ENCODE results near the gene BACE2.
"Not testable (repeated sequence)": the region's sequence is repeated elsewhere in the genome, so short reads cannot be mapped to it uniquely, and the experiment has no call there.

The BACE2 gene

DNA sequence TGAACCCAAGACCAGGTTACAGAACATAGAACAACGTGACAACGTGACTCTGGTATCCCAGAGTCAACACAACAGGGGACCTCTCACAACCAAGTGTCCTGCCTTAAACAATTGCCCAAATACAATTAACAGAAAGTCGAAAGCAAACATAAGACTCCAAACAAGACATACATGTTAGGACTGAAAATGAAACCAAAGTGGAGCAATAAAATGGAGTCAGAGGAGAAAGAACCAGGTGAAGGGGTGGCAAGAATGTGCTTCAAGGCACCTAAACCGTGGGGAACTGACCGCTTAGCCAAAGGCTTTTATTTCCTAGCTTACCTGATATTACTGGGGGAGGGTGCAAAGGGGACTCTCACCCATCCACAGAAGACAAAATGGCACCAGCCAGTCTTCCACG, 17.8 kb downstream of the BACE2 start:
- DNase-seq (ENCODE audit: low read depth, low spot score): no peak

- no peak for DNase-seq (ENCODE audit: low read depth, low spot score)
Observed at GRCh38 chr21:41186755-41187536, 19.0 kb downstream of the BACE2 start.

DNA sequence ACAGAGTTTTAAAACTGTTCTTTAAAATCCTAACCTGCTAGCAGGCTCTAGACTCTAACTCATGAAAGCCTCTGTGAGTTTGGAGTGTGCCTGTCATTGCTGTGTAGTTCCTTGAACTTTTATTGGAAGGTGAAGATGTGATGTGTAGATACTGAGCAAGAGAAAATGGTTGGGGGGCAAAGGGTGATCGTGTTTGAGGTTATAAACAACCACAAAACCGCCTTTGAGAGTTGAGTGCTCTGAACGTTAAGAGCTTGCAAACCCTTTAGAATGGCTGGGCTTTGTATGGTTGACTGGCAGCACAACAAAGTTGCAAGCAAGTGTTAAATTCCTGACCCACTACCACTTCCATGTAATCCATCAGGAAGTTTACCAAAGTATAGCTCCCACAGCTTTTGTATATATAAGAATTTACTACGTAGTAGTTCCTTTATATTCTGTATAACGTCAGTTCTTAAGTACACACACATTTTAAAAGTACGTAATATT, 19.6 kb downstream of the BACE2 start:
- no peak for DNase-seq (ENCODE audit: low read depth, low spot score)

GRCh38 chr21:41188486-41189149, 20.7 kb downstream of the BACE2 start:
- DNase-seq (ENCODE audit: low read depth, low spot score): no peak

DNA sequence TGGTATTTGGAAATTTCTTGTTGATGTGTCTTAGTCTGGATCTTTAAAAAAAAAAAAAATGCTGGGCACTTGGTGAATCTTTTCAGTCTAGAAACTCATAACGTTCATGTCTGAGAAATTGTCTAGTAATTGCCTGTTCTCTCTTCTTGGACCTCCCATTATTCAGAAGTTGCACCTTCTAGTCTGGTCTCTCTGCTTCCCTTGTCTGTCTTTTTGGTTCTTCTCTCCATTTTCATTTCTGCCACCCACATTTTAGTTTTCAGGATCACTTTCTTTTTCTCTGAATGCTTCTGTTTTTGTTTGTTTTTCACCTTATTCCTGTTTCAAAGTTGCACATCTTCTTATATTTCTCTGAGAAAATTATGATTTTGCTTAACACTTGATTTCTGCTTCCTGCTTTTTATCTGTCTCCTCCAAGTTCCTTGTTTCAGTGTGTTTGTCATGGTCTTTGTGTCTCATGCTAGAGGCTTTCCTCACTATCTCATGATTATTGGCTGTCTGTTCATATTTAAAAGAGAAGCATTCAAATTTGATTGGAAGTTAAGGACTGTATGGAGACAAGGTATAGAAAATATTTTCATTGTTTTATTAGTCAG, 21.3 kb downstream of the BACE2 start:
- DNase-seq (ENCODE audit: low read depth, low spot score): no peak

DNA sequence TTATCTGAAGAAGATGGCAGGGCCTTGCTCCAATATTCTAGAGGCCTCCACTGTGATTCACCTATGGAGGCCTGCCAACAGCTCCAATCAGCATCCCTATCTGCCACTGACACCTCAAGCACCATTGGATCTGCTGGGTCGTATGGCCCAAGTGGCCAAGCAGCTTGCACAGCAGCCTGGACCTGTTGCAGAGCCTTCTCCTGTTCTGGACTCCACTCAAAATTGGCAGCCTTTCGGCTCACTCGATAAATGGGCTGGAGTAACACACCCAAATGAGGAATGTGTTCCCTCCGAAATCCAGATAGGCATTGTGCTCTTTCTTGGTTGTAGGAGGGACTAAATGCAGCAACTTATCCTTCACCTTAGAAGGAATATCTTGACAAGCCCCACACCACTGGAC, 24.6 kb downstream of the BACE2 start:
- not testable (repeated sequence) for DNase-seq (ENCODE audit: low read depth, low spot score)

DNA sequence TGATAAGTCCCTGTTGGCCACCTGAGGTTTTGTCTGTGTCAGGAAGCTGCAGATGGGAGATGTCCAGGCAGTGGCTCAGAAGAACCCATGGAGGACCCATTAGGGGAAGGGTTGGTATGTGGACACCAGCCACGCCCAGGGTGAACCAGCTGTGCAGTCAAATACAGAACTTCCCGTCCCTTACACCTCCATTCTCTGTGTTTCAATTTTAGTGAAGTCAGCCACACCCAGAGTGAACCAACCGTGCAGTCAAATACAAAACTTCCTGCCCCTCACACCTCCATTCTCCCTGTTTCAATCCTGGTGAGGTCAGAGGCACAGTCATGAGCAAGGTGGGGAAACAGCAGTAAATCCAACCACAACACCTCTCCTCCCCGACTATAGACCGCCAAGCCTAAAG, 27.4 kb downstream of the BACE2 start:
- no peak for DNase-seq (ENCODE audit: low read depth, low spot score)

GRCh38 chr21:41196993-41197392, 29.0 kb downstream of the BACE2 start:
- no peak for DNase-seq (ENCODE audit: low read depth, low spot score)

DNA sequence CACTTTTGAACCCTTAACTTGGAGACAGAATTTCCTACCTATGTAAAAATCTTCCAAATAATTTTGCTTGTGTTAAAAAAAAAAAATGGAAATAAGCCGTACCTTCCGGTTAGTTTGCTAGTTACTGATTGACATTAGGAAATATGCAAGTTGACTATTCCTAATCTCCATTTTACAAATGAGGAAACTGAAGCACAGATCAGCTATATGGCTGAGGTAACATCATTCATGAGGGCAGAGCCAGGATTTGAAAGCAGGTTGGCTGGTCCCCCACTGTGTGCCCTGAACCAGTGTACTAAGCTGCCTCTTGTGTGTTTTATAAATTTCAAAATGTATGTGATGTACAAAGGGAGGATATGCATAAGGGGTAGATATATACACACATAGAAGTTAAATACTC, 29.6 kb downstream of the BACE2 start:
- no peak for DNase-seq (ENCODE audit: low read depth, low spot score)

DNA sequence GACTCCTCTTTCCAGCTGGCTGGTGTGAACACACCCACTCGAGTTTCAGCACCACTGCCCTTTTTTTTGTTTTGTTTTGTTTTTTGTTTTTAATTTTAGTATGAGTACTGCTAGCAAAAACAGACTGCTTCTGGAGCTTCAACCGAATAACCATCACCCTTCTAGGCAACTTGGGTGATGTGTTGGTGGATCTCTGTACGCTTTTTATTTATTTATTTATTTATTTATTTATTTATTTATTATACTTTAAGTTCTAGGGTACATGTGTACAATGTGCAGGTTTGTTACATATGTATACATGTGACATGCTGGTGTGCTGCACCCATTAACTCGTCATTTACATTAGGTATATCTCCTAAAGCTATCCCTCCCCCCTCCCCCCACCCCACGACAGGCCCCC, 30.7 kb downstream of the BACE2 start:
- DNase-seq (ENCODE audit: low read depth, low spot score): not testable (repeated sequence)

- DNase-seq (ENCODE audit: low read depth, low spot score): no peak
Observed at GRCh38 chr21:41199123-41199522, 31.2 kb downstream of the BACE2 start.

GRCh38 chr21:41199588-41199987, 31.6 kb downstream of the BACE2 start:
- DNase-seq (ENCODE audit: low read depth, low spot score): no peak

- DNase-seq (ENCODE audit: low read depth, low spot score): no peak
Observed at GRCh38 chr21:41201385-41201784, 33.4 kb downstream of the BACE2 start.

DNA sequence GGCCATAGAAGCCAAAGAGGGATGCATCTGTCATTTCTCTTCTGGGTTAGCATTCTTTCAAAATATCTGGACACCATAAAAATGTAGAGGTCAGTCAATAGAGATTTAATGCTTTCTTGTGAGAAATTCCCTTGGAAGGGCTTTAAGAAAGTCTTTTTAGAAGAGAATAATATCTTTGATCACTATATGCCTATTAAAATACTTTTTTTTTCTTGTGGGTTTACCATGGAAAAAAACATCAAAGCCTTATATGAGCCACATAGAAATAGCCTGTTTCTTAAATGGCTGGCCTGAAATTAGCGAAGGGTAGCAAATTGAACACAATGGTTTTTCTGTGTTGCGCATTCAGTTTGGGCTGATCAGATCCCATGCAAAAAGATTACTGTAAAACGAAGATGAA, 36.8 kb downstream of the BACE2 start:
- no peak for DNase-seq (ENCODE audit: low read depth, low spot score)

DNA sequence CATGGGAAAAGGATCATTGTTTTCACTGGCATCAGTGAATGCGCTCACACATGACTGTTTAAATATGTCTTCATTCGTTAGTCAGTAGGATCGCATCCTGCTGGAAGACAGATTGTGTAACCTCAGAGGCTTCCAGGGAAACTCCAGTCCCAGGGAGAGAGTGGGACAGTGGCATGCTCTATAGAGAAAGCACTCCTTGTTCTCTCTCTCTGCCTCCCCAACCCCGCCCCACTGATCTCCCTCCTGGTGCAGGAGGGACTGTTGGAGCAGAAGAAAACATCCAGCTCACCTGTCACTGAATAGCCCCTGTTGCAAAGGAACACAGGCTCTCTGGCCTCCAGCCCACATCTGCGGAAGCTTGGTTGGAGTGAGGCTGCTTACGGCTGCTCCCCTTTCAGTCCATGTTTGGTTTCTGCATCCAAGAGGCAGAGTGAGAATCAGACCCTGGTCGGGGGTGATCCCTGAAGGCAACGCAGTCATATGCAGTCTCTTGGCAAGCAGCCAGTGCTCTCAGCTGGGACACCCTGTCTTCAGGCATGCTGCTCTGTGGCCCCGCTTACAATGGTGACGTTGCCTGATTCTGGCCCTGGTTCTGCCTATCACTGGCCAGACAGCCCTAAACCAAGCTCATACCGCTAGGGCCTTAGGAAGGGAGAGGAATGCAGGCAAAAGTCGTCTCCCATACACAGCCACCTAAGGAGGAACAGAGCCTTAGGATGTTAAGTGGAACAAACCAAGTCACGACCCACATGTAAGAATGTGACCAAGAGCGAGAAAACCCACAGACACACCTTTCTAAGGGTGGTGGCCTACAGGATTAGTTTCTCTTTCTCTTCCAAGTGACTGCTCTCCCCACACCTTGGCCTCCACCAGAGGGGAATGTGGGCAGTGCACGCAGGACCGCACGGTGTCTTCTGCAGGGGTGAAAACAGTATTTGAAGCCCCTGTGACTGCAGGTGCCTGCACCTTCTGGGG, 39.7 kb downstream of the BACE2 start:
- no peak for DNase-seq (ENCODE audit: low read depth, low spot score)

DNA sequence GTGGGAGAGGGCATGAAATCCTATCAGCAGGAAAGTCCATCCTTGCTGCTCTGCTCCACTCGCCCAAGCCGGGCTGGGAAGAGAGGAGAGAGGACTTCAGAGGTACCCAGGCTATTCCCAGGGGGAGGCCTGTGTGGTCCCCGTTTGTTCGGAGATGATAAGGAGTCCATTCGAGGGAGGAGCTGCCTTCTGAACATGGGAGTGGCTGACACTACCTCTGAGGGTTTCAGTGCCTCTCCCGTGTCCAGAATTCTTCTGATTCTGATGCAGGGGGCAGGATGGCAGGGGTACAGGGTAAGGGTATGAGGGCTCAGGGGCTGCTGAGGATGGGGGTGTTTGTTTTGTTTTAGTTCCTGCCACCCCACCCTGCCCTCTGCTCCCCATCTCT, 40.4 kb downstream of the BACE2 start:
- no peak for DNase-seq (ENCODE audit: low read depth, low spot score)

GRCh38 chr21:41209016-41209619, 41.2 kb downstream of the BACE2 start:
- DNase-seq (ENCODE audit: low read depth, low spot score): no peak

DNA sequence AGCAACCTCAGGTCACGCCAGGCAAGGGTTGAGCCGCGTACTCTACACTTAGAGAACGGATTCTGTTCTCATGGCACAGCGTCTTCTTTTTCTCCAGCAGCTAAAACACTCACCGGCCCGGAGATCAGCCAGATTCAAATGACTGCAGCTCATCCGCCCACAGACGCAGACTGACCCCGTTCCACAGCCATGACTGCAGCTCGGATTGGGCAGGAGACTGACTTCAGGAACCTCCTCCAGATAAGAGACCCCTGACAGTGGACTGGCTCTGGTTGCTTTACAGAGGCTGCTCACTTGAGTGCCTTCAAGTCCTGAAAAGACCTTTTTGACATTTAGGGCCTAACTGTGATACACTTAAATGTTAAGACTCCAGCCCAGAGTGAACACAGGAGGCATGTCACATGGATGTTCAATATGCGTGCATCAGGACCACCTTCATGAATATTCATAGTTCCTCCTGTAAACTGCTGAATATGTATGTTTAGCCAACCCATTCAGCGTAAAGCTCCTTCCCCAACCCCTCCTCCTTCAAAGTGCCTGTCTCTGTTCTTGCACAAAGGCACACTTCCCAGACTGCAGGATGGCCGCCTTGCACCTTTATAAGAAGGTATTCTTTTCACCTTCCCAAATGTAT, 42.6 kb downstream of the BACE2 start:
- no peak for DNase-seq (ENCODE audit: low read depth, low spot score)

DNA sequence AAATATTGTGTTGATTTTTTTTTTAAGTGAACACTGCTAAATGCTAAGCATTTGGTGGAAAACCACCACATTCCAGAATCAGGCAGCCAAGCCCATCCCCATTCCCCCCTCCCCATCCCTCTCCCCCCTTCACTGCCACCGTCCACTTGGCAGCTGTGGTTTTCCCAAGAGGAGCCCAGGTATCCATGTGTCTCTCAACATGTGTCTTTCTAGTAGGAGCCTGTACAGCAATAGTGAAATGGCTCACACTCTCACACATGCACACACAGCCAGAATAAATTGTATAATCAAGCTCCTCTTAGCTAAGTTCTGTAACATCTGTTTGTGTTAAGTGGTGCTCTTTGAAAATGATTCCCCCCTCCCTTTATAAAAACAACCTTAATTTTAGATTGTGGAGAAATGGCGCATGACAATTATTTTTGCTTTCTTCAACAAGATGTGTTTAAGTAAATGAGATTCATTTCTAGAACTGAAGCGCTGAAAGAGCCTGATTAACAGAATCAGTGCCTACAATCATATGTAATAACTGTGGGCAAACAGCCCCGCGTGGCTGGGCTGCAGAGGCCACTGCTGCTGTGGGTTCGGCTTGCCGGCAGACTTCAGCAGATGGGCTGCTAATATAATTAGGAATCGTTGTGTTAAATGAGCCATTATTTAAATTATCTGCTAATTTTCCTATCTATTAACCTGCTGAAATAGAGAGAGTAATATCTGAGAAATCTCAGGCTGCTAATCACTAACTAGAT, 43.3 kb downstream of the BACE2 start:
- DNase-seq (ENCODE audit: low read depth, low spot score): no peak

DNA sequence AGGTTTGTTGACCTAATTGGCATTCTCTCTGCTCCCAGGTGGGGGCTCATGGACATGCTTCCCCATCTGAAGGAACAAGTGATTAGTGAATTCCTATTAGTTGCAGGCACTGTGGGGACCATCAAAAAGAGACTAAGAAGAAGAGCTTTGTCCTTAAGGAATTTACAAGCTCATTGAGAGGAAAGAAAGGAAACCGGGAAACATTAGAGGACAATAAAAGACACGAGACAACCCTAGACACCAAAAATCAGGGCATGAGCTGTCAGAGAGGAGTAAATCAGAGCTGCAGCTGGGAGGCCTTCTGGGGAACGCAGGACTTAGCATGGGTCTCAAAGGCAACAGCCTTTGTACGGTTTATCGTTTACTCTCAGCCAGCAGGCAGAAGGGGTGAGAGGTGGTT, 45.1 kb downstream of the BACE2 start:
- DNase-seq (ENCODE audit: low read depth, low spot score): no peak
